Measurements from ENCODE around the gene BBS9.

BBS9 gene

GRCh38 chr7:33535989-33536388, 406.6 kb downstream of the BBS9 start:
- no peak overlapping the region for H3K27ac ChIP-seq
- POLR2A ChIA-PET (ENCODE audit: low non-redundant PET): no interaction called here
- CTCF ChIA-PET: no interaction called here
- DNase-seq (ENCODE audit: low spot score): no peak
- TF ChIP-seq, protein P1, sequence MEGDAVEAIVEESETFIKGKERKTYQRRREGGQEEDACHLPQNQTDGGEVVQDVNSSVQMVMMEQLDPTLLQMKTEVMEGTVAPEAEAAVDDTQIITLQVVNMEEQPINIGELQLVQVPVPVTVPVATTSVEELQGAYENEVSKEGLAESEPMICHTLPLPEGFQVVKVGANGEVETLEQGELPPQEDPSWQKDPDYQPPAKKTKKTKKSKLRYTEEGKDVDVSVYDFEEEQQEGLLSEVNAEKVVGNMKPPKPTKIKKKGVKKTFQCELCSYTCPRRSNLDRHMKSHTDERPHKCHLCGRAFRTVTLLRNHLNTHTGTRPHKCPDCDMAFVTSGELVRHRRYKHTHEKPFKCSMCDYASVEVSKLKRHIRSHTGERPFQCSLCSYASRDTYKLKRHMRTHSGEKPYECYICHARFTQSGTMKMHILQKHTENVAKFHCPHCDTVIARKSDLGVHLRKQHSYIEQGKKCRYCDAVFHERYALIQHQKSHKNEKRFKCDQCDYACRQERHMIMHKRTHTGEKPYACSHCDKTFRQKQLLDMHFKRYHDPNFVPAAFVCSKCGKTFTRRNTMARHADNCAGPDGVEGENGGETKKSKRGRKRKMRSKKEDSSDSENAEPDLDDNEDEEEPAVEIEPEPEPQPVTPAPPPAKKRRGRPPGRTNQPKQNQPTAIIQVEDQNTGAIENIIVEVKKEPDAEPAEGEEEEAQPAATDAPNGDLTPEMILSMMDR (conservative IDR thresholded peaks at IDR 0.05; ENCODE audit: low read depth): no peak

DNA sequence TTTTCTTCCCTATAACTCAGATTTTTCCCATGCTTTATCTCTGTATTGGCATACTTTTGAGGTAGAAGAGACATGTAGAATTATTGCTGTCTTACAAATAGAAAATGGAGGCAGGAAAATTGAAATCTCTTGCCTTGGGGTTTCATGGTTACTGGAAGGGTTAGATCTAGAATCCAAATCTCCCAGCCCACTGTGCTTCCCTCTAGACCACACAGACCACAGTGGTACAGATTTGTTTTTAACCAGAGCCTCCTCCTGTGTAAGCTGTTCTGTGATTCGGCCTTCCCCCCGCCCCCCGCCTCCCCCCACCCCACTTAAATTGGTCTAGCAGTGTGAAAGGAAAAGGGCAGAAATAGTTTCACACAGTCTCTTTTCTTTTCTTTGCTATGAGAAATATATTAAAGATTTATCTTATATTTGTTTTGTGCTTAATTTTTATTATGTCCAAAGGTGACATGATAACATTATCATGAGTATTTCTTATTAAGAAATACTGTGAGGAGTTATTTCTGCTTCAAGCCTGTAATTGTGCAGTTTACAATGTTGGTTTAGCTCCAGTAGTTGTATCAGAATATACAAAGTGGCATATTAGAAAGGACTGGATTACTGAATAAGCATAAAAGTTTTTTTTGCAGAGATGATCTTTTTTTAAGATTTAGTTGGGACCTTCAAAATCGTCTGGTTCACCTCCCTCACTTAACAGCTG, 407.2 kb downstream of the BBS9 start:
- POLR2A ChIA-PET (ENCODE audit: low non-redundant PET): no interaction called here
- CTCF ChIA-PET: interaction anchor here (0.6 kb wide), 2 partner anchors 51 to 285 kb away, joined by 3 read pairs; no protein-coding TSS in a partner anchor
- TF ChIP-seq, protein P1 (conservative IDR thresholded peaks at IDR 0.05; ENCODE audit: low read depth): no peak
- no peak for DNase-seq (ENCODE audit: low spot score)
- H3K27ac ChIP-seq: no peak overlapping the region

DNA sequence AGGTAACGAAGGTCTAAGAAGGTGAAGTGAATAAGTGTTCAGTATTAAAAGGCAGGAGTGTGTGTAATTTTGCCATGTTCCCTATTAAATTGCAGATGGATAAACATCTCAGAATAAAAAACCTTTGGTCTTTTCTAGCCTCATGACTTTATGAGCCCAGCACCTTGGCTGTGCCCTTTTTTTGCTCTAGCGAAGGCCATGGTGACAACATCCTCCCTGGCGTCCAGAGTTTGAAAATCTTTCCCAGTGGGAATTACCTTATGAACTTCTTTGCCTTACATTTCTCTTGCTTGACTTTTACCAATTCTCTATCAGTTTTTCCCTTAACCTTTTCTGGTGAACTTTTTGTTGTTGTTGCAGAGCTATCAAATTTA, 407.7 kb downstream of the BBS9 start:
- ChIA-PET POLR2A (ENCODE audit: low non-redundant PET) (no interaction called here), CTCF (interaction anchor here (0.6 to 0.7 kb wide), 3 partner anchors 9 to 285 kb away, joined by 3 to 4 read pairs (median 3); no protein-coding TSS in a partner anchor)
- TF ChIP-seq, protein P1 (conservative IDR thresholded peaks at IDR 0.05; ENCODE audit: low read depth): no peak
- no peak overlapping the region for H3K27ac ChIP-seq
- DNase-seq (ENCODE audit: low spot score): no peak

DNA sequence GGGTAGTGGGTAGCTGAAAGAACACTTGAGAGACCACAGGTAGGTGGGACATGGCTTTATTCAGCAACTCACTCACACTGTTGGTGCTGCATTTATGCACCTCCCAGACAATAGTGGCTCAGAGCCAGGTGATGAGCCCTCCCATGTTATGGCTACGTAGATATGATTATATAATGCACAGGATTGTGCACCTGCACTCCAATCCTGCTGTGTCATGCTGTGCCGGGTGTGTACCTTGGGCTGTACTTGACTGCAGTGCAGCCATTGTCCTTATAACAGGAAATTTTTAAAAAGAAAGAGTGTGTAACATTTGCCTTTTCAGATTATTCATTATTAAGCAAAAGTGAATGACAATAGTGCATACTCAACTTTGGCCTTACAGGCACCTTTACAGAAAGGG, 409.8 kb downstream of the BBS9 start:
- CTCF ChIA-PET: interaction anchor here (1.0 kb wide), 1 partner anchor 10 kb away, joined by 4 read pairs; no protein-coding TSS in a partner anchor
- no peak for DNase-seq (ENCODE audit: low spot score)
- no peak overlapping the region for H3K27ac ChIP-seq
- POLR2A ChIA-PET (ENCODE audit: low non-redundant PET): no interaction called here
- TF ChIP-seq, protein P1 (conservative IDR thresholded peaks at IDR 0.05; ENCODE audit: low read depth): no peak

DNA sequence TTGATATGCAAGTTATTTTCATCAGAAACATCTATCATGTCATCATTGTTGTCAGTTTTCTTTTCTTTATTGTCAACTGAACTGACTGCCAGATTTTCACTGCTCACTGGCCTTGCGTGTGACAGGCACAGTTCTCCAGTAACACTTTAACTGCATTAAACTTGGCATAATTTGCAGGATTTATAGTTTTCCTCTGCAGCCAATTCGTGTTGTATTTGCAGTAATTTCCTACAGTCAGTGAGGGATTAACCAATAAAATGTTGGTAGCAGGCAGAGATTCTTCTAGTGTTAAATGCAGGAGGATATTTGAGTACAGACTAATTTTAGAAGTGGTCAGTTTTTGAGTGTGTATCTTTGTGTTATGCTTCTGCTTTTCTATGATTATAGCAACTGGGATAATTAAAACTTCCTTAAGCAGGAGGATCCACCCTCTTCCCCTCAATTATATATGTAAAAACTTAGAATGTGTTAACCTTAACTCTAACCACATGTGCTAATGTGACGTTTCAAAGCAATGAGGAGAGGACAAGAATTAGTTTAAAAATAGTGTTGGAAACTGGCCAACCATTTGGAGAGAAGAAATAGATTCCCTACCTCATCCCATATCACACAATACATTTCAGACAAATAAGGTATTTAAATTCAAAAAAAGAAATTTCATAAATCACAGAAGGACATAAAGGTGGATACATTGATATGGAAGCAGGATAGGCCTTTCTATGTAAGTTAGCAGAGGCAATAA, 410.5 kb downstream of the BBS9 start:
- no peak for DNase-seq (ENCODE audit: low spot score)
- POLR2A ChIA-PET (ENCODE audit: low non-redundant PET): no interaction called here
- TF ChIP-seq, protein P1 (conservative IDR thresholded peaks at IDR 0.05; ENCODE audit: low read depth): no peak
- H3K27ac ChIP-seq: no peak overlapping the region
- CTCF ChIA-PET: interaction anchor here (1.0 kb wide), 1 partner anchor 11 kb away, joined by 4 read pairs; no protein-coding TSS in a partner anchor

- H3K27ac ChIP-seq: no peak overlapping the region
- CTCF ChIA-PET: no interaction called here
- TF ChIP-seq, protein P1 (conservative IDR thresholded peaks at IDR 0.05; ENCODE audit: low read depth): no peak
- no peak for DNase-seq (ENCODE audit: low spot score)
- POLR2A ChIA-PET (ENCODE audit: low non-redundant PET): no interaction called here
Measured at GRCh38 chr7:33547880-33548279, 418.5 kb downstream of the BBS9 start.
